ENCODE data around the gene RND1. TPM values are rescaled to one million over a fixed set of nuclear protein-coding genes. Genes with fewer than 3 reads are reported as not detected.
"Not testable (repeated sequence)": the region's sequence is repeated elsewhere in the genome, so short reads cannot be mapped to it uniquely, and the experiment has no call there.

The RND1 gene
- total RNA-seq: 10 to 100 TPM in 1 of 4 donors, 1 to 10 TPM in 2, not detected in 1; 1.1 to 19.1 (median 3.3) TPM

GRCh38 chr12:48865281-48866051, at the start of gene RND1:
TSS of gene RND1 (minus strand) at chr12:48865870. CDS start at chr12:48865767, 103 bp downstream.
- TF ChIP-seq POLR2A (IDR thresholded peaks at IDR 0.05): peak; percentile 97
- TF ChIP-seq EP300 (IDR thresholded peaks at IDR 0.05; ENCODE audit: low read depth): no peak
- TF ChIP-seq POLR2AphosphoS5 (IDR thresholded peaks at IDR 0.05): peak; percentile 96 to 99 (median 99)
- TF ChIP-seq, protein P1, sequence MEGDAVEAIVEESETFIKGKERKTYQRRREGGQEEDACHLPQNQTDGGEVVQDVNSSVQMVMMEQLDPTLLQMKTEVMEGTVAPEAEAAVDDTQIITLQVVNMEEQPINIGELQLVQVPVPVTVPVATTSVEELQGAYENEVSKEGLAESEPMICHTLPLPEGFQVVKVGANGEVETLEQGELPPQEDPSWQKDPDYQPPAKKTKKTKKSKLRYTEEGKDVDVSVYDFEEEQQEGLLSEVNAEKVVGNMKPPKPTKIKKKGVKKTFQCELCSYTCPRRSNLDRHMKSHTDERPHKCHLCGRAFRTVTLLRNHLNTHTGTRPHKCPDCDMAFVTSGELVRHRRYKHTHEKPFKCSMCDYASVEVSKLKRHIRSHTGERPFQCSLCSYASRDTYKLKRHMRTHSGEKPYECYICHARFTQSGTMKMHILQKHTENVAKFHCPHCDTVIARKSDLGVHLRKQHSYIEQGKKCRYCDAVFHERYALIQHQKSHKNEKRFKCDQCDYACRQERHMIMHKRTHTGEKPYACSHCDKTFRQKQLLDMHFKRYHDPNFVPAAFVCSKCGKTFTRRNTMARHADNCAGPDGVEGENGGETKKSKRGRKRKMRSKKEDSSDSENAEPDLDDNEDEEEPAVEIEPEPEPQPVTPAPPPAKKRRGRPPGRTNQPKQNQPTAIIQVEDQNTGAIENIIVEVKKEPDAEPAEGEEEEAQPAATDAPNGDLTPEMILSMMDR (IDR thresholded peaks at IDR 0.05): peak in 1 of 5 experiments; percentile 9
- DNase-seq: peak; percentile 93
- WGBS, 2 donors (ENCODE audit: low coverage in 1 of 2): 1 to 5% methylated on average over 7 to 31 of the region's 32 CpGs
- in situ Hi-C loops (cut with MboI; ENCODE audit: low pct_ligation_motif_present in 1 of 4, low pct_unique_long_range_greater_than_20kb in 1 of 4, low sequenced_read_pairs in 3 of 4): no loop called here
- H3K4me3 ChIP-seq: peak within 1 kb of the TSS; percentile 53 to 76 (median 55)
- no peaks in the 10 kb centered on the region for H3K36me3 ChIP-seq
- H3K27me3 ChIP-seq: peaks cover 9% of the 10 kb centered on the region
- peaks cover 4 to 29% (median 13%) of the 10 kb centered on the region in 4 donors for H3K4me1 ChIP-seq
- intact Hi-C loops (cut with DNase I; ENCODE audit: low total_unique reads): no loop called here
- no peaks in the 10 kb centered on the region for H3K9me3 ChIP-seq
- H3K27ac ChIP-seq: peak within 1 kb of the TSS; percentile 49 to 77 (median 71)

GRCh38 chr12:48910196-48910595, 44.5 kb upstream of the RND1 start:
- Histone ChIP-seq H3K36me3 (no peaks in the 10 kb centered on the region), H3K9me3 (no peaks in the 10 kb centered on the region), H3K27ac (no peak overlapping the region), H3K4me1 (no peaks in the 10 kb centered on the region), H3K4me3 (no peak overlapping the region), H3K27me3 (peaks cover 6% of the 10 kb centered on the region)
- TF ChIP-seq EP300 (IDR thresholded peaks at IDR 0.05; ENCODE audit: low read depth): no peak
- TF ChIP-seq POLR2AphosphoS5 (IDR thresholded peaks at IDR 0.05): no peak
- TF ChIP-seq, protein P1 (IDR thresholded peaks at IDR 0.05): no peak
- TF ChIP-seq POLR2A (IDR thresholded peaks at IDR 0.05): no peak
- no peak for DNase-seq
- in situ Hi-C loops (cut with MboI; ENCODE audit: low pct_ligation_motif_present in 1 of 4, low pct_unique_long_range_greater_than_20kb in 1 of 4, low sequenced_read_pairs in 3 of 4) (no loop called here), intact Hi-C loops (cut with DNase I; ENCODE audit: low total_unique reads) (no loop called here)

- H3K4me1 ChIP-seq; H3K27ac ChIP-seq; intact Hi-C loops (cut with DNase I; ENCODE audit: low total_unique reads); H3K4me3 ChIP-seq; DNase-seq; in situ Hi-C loops (cut with MboI; ENCODE audit: low pct_ligation_motif_present in 1 of 4, low pct_unique_long_range_greater_than_20kb in 1 of 4, low sequenced_read_pairs in 3 of 4); H3K9me3 ChIP-seq; H3K27me3 ChIP-seq; H3K36me3 ChIP-seq: not testable (repeated sequence)
- WGBS, 2 donors (ENCODE audit: low coverage in 1 of 2): 83 to 90% methylated on average over 2 to 11 of the region's 11 CpGs
Measured at GRCh38 chr12:48909698-48910097, 44.0 kb upstream of the RND1 start.

DNA sequence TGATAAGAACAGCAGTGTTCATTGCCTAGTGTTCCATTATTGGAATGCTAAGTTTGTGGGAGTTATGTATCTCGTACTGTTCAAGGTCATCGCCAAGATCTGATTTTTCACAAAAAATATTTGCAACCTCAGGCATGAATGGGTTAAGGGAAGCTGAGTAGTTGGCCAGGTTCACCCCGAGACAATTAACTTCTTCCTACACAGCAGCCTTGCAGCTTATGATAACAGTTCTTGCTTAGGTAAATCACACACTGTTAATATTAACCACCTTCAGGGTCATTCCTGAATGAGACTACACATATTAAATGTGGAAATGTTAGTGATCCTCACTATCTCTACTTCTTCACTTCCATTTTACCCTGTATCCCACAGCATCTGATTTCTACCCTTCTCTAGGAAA, 41.6 kb upstream of the RND1 start:
- in situ Hi-C loops (cut with MboI; ENCODE audit: low pct_ligation_motif_present in 1 of 4, low pct_unique_long_range_greater_than_20kb in 1 of 4, low sequenced_read_pairs in 3 of 4): no loop called here
- no peak overlapping the region for H3K27ac ChIP-seq

More for the DNA sequence above, 41.6 kb upstream of the RND1 start:
- WGBS, 2 donors (ENCODE audit: low coverage in 1 of 2): 44 to 61% methylated on average over 3 of the region's 3 CpGs
- Histone ChIP-seq H3K27me3 (peaks cover 6% of the 10 kb centered on the region), H3K36me3 (no peaks in the 10 kb centered on the region), H3K9me3 (no peaks in the 10 kb centered on the region), H3K4me1 (peaks cover 0 to 10% (median 4%) of the 10 kb centered on the region in 4 donors), H3K4me3 (no peak overlapping the region)
- DNase-seq: no peak
- intact Hi-C loops (cut with DNase I; ENCODE audit: low total_unique reads): no loop called here
- TF ChIP-seq, protein P1 (IDR thresholded peaks at IDR 0.05): no peak
- TF ChIP-seq EP300 (IDR thresholded peaks at IDR 0.05; ENCODE audit: low read depth): no peak
- TF ChIP-seq POLR2A (IDR thresholded peaks at IDR 0.05): no peak
- TF ChIP-seq POLR2AphosphoS5 (IDR thresholded peaks at IDR 0.05): no peak
